Transverse colon (tissue), 4 donors: ENCODE data around the gene MACF1. TPM values are rescaled to one million over a fixed set of nuclear protein-coding genes. Genes with fewer than 3 reads are reported as not detected.
A peak's percentile ranks its signal among the peaks of the same experiment; 100 is the strongest.

Experiments
- DNase-seq: peaks from one replicate; pipeline ENCODE4 v3.0.0-alpha.2; 2019
- H3K27ac ChIP-seq, 4 donors: fragments of 200-600 bp; sonication (generic); 2 replicates each; pipeline ENCODE4 v1.5.1; 2016 to 2018; ENCODE audit warnings: inconsistent platforms in 4 of 4
- H3K27me3 ChIP-seq: fragments of 200-600 bp; sonication (generic); 2 replicates; pipeline ENCODE4 v1.5.1; 2017; ENCODE audit warnings: inconsistent platforms
- H3K36me3 ChIP-seq, 4 donors: fragments of 200-600 bp; sonication (generic); 2 replicates each; pipeline ENCODE4 v1.5.1; 2017 to 2019; ENCODE audit warnings: inconsistent platforms in 4 of 4
- H3K4me1 ChIP-seq, 4 donors: fragments of 200-600 bp; sonication (generic); 2 replicates each; pipeline ENCODE4 v1.5.1; 2017 to 2020; ENCODE audit warnings: inconsistent platforms in 4 of 4
- H3K4me3 ChIP-seq, 4 donors: fragments of 200-600 bp; sonication (generic); 1 replicate in 1 of 4; 2 replicates in 3 of 4; pipeline versions ENCODE4 v1.5.1 to v1.6.1; 2017 to 2019; ENCODE audit warnings: inconsistent platforms in 4 of 4
- H3K9me3 ChIP-seq, 2 donors: fragments of 200-600 bp; sonication (generic); 2 replicates each; pipeline ENCODE4 v1.5.1; 2017 to 2019; ENCODE audit warnings: inconsistent platforms in 2 of 2
- EP300 ChIP-seq: sonication (generic); formaldehyde crosslinking; IDR thresholded peaks from one replicate; pipeline ENCODE4 v1.6.1; 2017; ENCODE audit warnings: antibody characterized with exemption, low read depth
- POLR2A ChIP-seq: fragments of 450-650 bp; IDR thresholded peaks from one replicate; pipeline ENCODE4 v1.6.1; 2016; ENCODE audit warnings: antibody characterized with exemption, mild to moderate bottlenecking, moderate library complexity
- POLR2AphosphoS5 ChIP-seq, 3 donors: sonication (generic); formaldehyde crosslinking; IDR thresholded peaks; one replicate each; pipeline ENCODE4 v1.6.1; 2016; ENCODE audit warnings: antibody characterized with exemption in 3 of 3
- WGBS, 2 donors: methylation state at CpG; one replicate each; pipeline ENCODE4 v1.1.5; 2018; ENCODE audit warnings: low coverage in 1 of 2; 5-methylcytosine and 5-hydroxymethylcytosine counted together
- in situ Hi-C, 4 donors: fragments of 200-750 bp; cut with MboI; loops; one replicate each; pipeline versions ENCODE4 v1.15.0 to v1.15.1; 2017; ENCODE audit warnings: low sequenced_read_pairs in 3 of 4, low pct_ligation_motif_present in 1 of 4, low pct_unique_long_range_greater_than_20kb in 1 of 4
- intact Hi-C: fragments of 100-400 bp; cut with DNase I; formaldehyde crosslinking; loops from one replicate; pipeline ENCODE4 v1.15.1; 2023; ENCODE audit warnings: low total_unique reads
- total RNA-seq, 4 donors: library from RNA; depleted of rRNA; stranded (reverse); fragments of >200 nt; gene quantifications; one replicate each; pipeline ENCODE4 v1.1.0, GENCODE V29; 2016
- TF ChIP-seq, protein P1 (sequence below), 5 experiments: fragments of 200-600 bp in 3 of 5; fragments of 450-650 bp in 2 of 5; sonication (generic) in 3 of 5; IDR thresholded peaks; 1 replicate in 2 of 5; 2 replicates in 3 of 5; pipeline ENCODE4 v1.5.1; 2016 to 2017; ENCODE audit warnings: antibody characterized with exemption in 5 of 5, inconsistent platforms in 3 of 5, mild to moderate bottlenecking in 2 of 5, moderate library complexity in 1 of 5

MACF1 gene
- total RNA-seq, 4 donors from 2014 or later, result 190 to 300 (median 254) TPM

DNA sequence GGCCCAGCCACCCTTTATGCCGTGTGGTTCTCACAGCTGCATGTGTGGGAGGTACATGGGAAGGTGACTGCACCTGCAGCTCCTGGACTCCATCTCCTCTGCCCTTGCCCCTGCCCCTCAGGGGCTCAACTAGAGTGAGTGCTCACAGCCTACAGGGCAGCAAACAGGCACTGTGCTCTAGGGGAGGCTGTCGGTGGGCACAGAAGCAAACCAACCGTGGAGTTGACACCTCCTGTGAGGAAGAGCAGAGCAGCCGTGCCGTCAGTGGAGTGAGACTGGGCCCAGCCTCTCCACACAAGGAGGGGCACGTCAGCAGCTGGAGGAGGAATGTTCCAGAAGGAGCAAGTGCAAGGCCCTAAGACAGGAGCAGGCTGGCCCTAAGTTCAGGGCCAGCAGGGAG, 319.7 kb downstream of the MACF1 start:
- Histone ChIP-seq H3K4me1 (peaks cover 3 to 28% (median 12%) of the 10 kb centered on the region in 4 donors), H3K4me3 (no peak overlapping the region), H3K9me3 (no peaks in the 10 kb centered on the region), H3K27ac (no peak overlapping the region), H3K27me3 (no peaks in the 10 kb centered on the region), H3K36me3 (no peaks in the 10 kb centered on the region)
- 65 to 76% methylated on average over 2 to 5 of the region's 6 CpGs for WGBS, 2 donors
- no peak for DNase-seq
- in situ Hi-C loops (no loop called here), intact Hi-C loops (no loop called here)
- TF ChIP-seq POLR2A (no peak), EP300 (no peak), POLR2AphosphoS5 (IDR thresholded peaks at IDR 0.05) (no peak)
- TF ChIP-seq, protein P1, sequence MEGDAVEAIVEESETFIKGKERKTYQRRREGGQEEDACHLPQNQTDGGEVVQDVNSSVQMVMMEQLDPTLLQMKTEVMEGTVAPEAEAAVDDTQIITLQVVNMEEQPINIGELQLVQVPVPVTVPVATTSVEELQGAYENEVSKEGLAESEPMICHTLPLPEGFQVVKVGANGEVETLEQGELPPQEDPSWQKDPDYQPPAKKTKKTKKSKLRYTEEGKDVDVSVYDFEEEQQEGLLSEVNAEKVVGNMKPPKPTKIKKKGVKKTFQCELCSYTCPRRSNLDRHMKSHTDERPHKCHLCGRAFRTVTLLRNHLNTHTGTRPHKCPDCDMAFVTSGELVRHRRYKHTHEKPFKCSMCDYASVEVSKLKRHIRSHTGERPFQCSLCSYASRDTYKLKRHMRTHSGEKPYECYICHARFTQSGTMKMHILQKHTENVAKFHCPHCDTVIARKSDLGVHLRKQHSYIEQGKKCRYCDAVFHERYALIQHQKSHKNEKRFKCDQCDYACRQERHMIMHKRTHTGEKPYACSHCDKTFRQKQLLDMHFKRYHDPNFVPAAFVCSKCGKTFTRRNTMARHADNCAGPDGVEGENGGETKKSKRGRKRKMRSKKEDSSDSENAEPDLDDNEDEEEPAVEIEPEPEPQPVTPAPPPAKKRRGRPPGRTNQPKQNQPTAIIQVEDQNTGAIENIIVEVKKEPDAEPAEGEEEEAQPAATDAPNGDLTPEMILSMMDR (IDR thresholded peaks at IDR 0.05), result no peak

DNA sequence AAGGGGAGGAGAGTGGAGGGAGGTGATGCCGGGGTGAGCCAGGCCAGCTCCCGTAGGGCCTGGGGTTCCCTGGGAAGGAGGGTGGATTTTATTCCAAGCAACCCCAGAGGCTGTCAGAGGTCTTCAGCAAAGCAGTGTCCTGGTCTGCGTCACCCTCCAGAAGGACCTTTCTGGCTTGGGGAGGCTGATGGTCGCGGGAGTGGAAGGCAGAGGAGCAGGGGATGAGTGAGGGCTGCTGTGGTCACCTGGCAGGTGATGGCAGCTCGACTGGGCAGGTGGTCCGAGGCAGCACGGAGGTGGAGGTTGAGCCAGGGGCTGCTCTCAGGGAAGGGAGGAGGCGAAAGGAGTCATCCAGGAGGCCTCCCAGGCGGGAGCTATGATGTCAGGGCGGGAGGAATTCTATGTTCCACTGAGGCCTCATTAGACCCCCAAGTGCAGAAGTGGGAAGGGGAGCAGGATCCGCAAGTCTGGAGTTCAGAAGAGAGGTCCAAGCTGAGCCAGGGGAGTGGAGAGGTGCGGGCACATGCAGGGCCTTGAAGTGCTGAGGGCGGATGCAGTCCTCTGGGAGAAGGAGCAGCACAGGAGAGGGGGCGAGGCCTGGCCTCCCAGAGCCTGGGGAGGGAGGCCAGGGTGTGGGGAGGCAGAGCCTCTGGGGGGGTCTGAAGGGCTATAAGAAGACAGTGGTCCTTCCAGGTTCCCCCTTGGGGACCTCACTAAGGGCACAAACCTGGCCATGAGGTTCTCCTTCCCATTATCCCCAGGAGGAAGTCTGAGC, 320.3 kb downstream of the MACF1 start:
- DNase-seq, result no peak
- no peaks in the 10 kb centered on the region for H3K27me3 ChIP-seq
- TF ChIP-seq POLR2A, result no peak
- TF ChIP-seq, protein P1 (IDR thresholded peaks at IDR 0.05), result no peak
- in situ Hi-C loops (loop anchor here in 2 of 4 donors (25.0 kb wide), 1 partner anchor 437 kb away; no protein-coding TSS in a partner anchor), intact Hi-C loops (no loop called here)
- peak overlapping the region in 2 of 4 donors; percentile 14 to 74 for H3K27ac ChIP-seq
- no peaks in the 10 kb centered on the region for H3K9me3 ChIP-seq
- H3K4me3 ChIP-seq, result no peak overlapping the region
- H3K36me3 ChIP-seq, result no peaks in the 10 kb centered on the region
- peaks cover 3 to 28% (median 12%) of the 10 kb centered on the region in 4 donors for H3K4me1 ChIP-seq
- WGBS, 2 donors, result 72 to 84% methylated on average over 3 to 15 of the region's 15 CpGs

DNA sequence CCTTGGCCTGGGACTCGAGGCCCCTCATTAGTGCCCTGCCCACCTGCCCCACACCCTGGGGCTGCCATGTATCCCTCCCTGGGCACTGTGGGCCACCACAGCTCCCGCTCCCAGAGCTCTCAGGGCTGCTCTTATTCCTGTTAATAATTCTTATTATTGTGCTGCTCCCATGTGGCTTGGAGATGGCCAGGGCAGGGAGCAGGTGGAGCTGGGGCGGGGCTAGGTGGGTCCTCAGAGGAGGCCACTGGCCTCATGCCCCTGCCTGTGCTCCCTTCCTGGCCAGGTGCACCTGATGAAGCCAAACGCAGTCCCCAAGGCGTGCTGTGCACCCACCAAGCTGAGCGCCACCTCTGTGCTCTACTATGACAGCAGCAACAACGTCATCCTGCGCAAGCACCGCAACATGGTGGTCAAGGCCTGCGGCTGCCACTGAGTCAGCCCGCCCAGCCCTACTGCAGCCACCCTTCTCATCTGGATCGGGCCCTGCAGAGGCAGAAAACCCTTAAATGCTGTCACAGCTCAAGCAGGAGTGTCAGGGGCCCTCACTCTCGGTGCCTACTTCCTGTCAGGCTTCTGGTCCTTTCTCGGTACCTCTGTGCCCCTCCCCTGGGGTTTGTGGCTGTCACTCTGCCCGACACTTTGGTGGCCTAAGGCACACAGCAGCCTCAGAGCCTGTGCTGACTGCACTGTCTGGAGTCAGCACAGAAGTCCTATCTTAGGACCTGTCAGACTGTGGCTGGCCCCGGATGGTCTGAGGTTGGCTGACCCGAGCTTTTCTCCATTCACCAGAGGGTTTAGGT, 321.1 kb downstream of the MACF1 start:
- Histone ChIP-seq H3K27ac (peak overlapping the region in 3 of 4 donors; percentile 14 to 74 (median 65)), H3K36me3 (no peaks in the 10 kb centered on the region), H3K27me3 (no peaks in the 10 kb centered on the region), H3K9me3 (no peaks in the 10 kb centered on the region), H3K4me1 (peaks cover 3 to 28% (median 12%) of the 10 kb centered on the region in 4 donors), H3K4me3 (no peak overlapping the region)
- in situ Hi-C loops (loop anchor here in 2 of 4 donors (25.0 kb wide), 1 partner anchor 438 kb away; no protein-coding TSS in a partner anchor), intact Hi-C loops (no loop called here)
- TF ChIP-seq, protein P1 (IDR thresholded peaks at IDR 0.05), result no peak
- TF ChIP-seq POLR2AphosphoS5 (IDR thresholded peaks at IDR 0.05) (no peak), POLR2A (no peak), EP300 (no peak)
- 80 to 89% methylated on average over 1 to 17 of the region's 17 CpGs for WGBS, 2 donors
- DNase-seq, result peak; percentile 68
